PC-9 (cell line): ENCODE results near the gene GABRB3. TPM values are rescaled to one million over a fixed set of nuclear protein-coding genes. Genes with fewer than 3 reads are reported as not detected.

Experiments used
- BruUV-seq: library from RNA; stranded (reverse); fragments of 400-500 nt; replicated peaks from 2 replicates; lab custom pipeline; 2021; lab: Mats Ljungman, UMichigan
- CTCF ChIA-PET: fragments of 300-600 bp; sonication (Branson Sonifier 250); formaldehyde crosslinking; loops from one replicate; lab custom pipeline; 2022; ENCODE audit warnings: antibody characterized with exemption; lab: Charles Lee
- POLR2A ChIA-PET: fragments of 300-600 bp; sonication (Branson Sonifier 250); formaldehyde crosslinking; loops from one replicate; lab custom pipeline; 2022; ENCODE audit warnings: antibody characterized with exemption; ENCODE audit not compliant: unreplicated experiment; lab: Charles Lee
- DNase-seq, 2 experiments: peaks; one replicate each; pipeline versions ENCODE4 v3.0.0 to v3.0.0-alpha.2; 2015 to 2022; ENCODE audit warnings: mixed read lengths in 1 of 2
- H2AFZ ChIP-seq: fragments of 200-600 bp; sonication (generic); 2 replicates; pipeline ENCODE4 v1.8.1; 2017; ENCODE audit warnings: antibody characterized with exemption
- H3F3A ChIP-seq: fragments of 200-600 bp; sonication (generic); 2 replicates; pipeline ENCODE4 v1.8.1; 2017; ENCODE audit warnings: antibody characterized with exemption, mild to moderate bottlenecking, low read depth; ENCODE audit not compliant: insufficient read depth
- H3K27ac ChIP-seq: fragments of 200-600 bp; sonication (generic); 2 replicates; pipeline ENCODE4 v1.6.1; 2016; ENCODE audit warnings: mixed run types
- H3K27me3 ChIP-seq: fragments of 200-600 bp; sonication (generic); 2 replicates; pipeline ENCODE4 v1.6.1; 2016; ENCODE audit warnings: low read depth, mixed run types; ENCODE audit not compliant: insufficient read depth
- H3K36me3 ChIP-seq: fragments of 200-600 bp; sonication (generic); 2 replicates; pipeline ENCODE4 v1.6.1; 2016; ENCODE audit warnings: low read depth, mixed run types
- H3K4me1 ChIP-seq: fragments of 200-600 bp; sonication (generic); replicated peaks from 2 replicates; pipeline ENCODE4 v1.6.1; 2016; ENCODE audit warnings: mixed run types; ENCODE audit not compliant: insufficient read depth
- H3K4me2 ChIP-seq: fragments of 200-600 bp; sonication (generic); 2 replicates; pipeline ENCODE4 v1.6.1; 2017; ENCODE audit warnings: mixed run types
- H3K4me3 ChIP-seq: fragments of 200-600 bp; sonication (generic); 2 replicates; pipeline ENCODE4 v1.6.1; 2016; ENCODE audit warnings: mixed run types
- H3K79me2 ChIP-seq: fragments of 200-600 bp; sonication (generic); 2 replicates; pipeline ENCODE4 v1.6.1; 2017; ENCODE audit warnings: low read depth, mixed run types
- H3K9me2 ChIP-seq: fragments of 200-600 bp; sonication (generic); 2 replicates; pipeline ENCODE4 v1.8.1; 2017; ENCODE audit warnings: mild to moderate bottlenecking; ENCODE audit not compliant: insufficient read depth
- H3K9me3 ChIP-seq: fragments of 200-600 bp; sonication (generic); 2 replicates; pipeline ENCODE4 v1.8.1; 2016; ENCODE audit warnings: low read depth; ENCODE audit not compliant: insufficient read depth
- H4K20me1 ChIP-seq: fragments of 200-600 bp; sonication (generic); 2 replicates; pipeline ENCODE4 v1.8.1; 2017; ENCODE audit not compliant: insufficient read depth
- CTCF ChIP-seq: fragments of 200-600 bp; sonication (generic); conservative IDR thresholded peaks from 2 replicates; pipeline ENCODE4 v1.6.1; 2017; ENCODE audit warnings: mixed run types, antibody characterized with exemption, mild to moderate bottlenecking, moderate library complexity
- EZH2 ChIP-seq: fragments of 200-600 bp; sonication (generic); IDR thresholded peaks from 2 replicates; pipeline ENCODE4 v1.8.0; 2017; ENCODE audit warnings: antibody characterized with exemption, low read depth
- intact Hi-C: fragments of 100-400 bp; cut with micrococcal nuclease; formaldehyde crosslinking; loops from one replicate; pipeline ENCODE4 v1.10.0; 2022; ENCODE audit not compliant: unreplicated experiment
- total RNA-seq: library from RNA; stranded (reverse); gene quantifications from 2 replicates; pipeline ENCODE4 v1.2.3, GENCODE V29; 2021

Gene GABRB3
- total RNA-seq, 1 experiment from 2014 or later, result 6.3 TPM

DNA sequence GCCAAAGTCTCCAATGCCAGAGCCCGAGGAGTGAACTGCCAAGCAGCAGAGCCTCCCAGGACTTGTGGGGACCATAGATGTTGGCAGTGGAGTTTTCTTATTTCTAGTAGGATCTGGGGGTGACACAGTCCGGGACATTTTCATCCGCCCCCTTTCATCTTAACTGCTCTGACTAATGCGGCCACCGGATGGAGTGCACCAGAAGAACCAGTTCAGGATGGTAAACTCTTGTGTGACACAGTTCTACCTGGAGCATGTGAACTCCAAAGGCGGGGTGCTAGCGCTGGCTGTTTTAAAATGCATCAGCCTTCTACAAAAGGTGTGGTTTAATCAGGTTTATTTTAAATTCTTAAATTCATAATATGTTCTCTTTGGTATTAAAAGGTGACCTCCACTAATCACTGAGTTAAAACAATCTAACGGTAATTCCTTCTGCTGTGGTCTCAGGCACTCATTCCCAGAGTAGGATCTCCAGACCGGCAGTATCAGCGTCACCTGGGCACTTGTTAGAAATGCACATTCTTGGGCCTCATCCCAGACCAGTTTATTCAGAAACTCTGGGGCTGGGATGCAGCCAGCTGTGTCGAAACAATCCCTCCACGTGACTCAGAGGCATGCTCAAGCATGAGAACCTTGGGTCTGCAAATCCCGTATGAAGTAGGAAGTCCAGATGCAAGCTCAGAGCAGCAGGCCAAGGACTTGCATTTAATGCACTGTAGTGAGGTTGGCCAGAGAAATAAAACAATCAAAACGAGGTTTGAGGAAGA is 105.5 kb downstream of the GABRB3 start:
- CTCF ChIA-PET, result no interaction called here
- H3K27ac ChIP-seq, result no peak overlapping the region
- no peak for TF ChIP-seq EZH2
- TF ChIP-seq CTCF, result no peak

GRCh38 chr15:26665957-26666791 is 106.7 kb downstream of the GABRB3 start:
- H3K79me2 ChIP-seq, result no peaks in the 10 kb centered on the region
- H3K4me2 ChIP-seq, result no peak overlapping the region
- H4K20me1 ChIP-seq, result no peaks in the 10 kb centered on the region
- 0 out of 2 replicates have a peak, but pooled peaks cover 3% of the 10 kb centered on the region for H3K27me3 ChIP-seq
- H3K27ac ChIP-seq, result no peak overlapping the region
- H3K4me1 ChIP-seq, result no peaks in the 10 kb centered on the region
- H3K9me3 ChIP-seq, result no peaks in the 10 kb centered on the region
- no peak overlapping the region for H3K4me3 ChIP-seq
- no TSS peak for BruUV-seq
- intact Hi-C loops, result no loop called here
- H3K36me3 ChIP-seq, result no peaks in the 10 kb centered on the region
- no peak overlapping the region for H2AFZ ChIP-seq
- no peaks in the 10 kb centered on the region for H3F3A ChIP-seq
- TF ChIP-seq EZH2 (no peak), CTCF (no peak)
- DNase-seq, result peak in 1 of 2 experiments; percentile 1
- ChIA-PET CTCF (no interaction called here), POLR2A (no interaction called here)
- no peaks in the 10 kb centered on the region for H3K9me2 ChIP-seq

More for the DNA sequence above, 105.5 kb downstream of the GABRB3 start:
- Histone ChIP-seq H4K20me1 (no peaks in the 10 kb centered on the region), H3K9me3 (no peaks in the 10 kb centered on the region), H3K36me3 (no peaks in the 10 kb centered on the region), H2AFZ (no peak overlapping the region), H3F3A (no peaks in the 10 kb centered on the region), H3K9me2 (no peaks in the 10 kb centered on the region), H3K79me2 (no peaks in the 10 kb centered on the region), H3K4me1 (no peaks in the 10 kb centered on the region), H3K4me3 (no peak overlapping the region), H3K4me2 (no peak overlapping the region), H3K27me3 (0 out of 2 replicates have a peak, but pooled peaks cover 5% of the 10 kb centered on the region)
- DNase-seq, result no peak
- intact Hi-C loops, result no loop called here
- BruUV-seq, result no TSS peak
- POLR2A ChIA-PET, result no interaction called here

DNA sequence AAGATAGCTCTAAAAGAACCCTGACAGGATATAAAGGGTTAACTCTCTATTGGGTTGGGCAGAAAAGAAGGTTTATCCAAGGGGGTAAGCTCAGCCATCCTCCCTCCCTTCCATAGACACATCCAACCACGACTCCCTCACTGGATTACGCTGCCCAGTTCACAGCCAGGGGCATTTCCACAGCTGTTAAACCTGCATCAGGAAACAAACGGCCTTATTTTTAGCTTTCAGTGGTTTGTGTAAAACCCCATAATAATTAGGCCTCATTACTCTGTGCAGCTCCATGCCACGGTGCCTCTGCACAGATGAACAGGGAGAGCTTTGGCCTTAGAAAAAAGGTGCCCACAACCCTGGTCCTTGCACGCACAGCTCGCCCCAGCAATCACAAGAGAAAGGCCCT is 110.6 kb downstream of the GABRB3 start:
- ChIA-PET POLR2A (no interaction called here), CTCF (no interaction called here)
- Histone ChIP-seq H3K36me3 (no peaks in the 10 kb centered on the region), H4K20me1 (no peaks in the 10 kb centered on the region), H2AFZ (no peak overlapping the region), H3K27ac (no peak overlapping the region), H3F3A (no peaks in the 10 kb centered on the region), H3K27me3 (no peaks in the 10 kb centered on the region), H3K9me3 (no peaks in the 10 kb centered on the region), H3K4me3 (no peak overlapping the region), H3K4me2 (no peak overlapping the region), H3K4me1 (no peaks in the 10 kb centered on the region), H3K9me2 (no peaks in the 10 kb centered on the region), H3K79me2 (no peaks in the 10 kb centered on the region)
- DNase-seq, result no peak
- TF ChIP-seq EZH2 (no peak), CTCF (no peak)
- intact Hi-C loops, result no loop called here
- BruUV-seq, result no TSS peak
